NK-92 (cell line): ENCODE data around the gene GPR39.

ENCODE experiments used
- DNase-seq: peaks from one replicate; lab custom pipeline; 2025; ENCODE audit not compliant: unreplicated experiment; lab: John Stamatoyannopoulos, UW

The GPR39 gene

GRCh38 chr2:132668987-132669907, 252.6 kb downstream of the GPR39 start:
- DNase-seq, result no peak

GRCh38 chr2:132669908-132670495, 253.4 kb downstream of the GPR39 start, which contains the start of gene LYPD1:
LYPD1 (minus strand) TSS chr2:132670205; CDS start chr2:132669932, 273 bp downstream.
- no peak for DNase-seq

- no peak for DNase-seq
Measured at GRCh38 chr2:132670496-132671150, 254.0 kb downstream of the GPR39 start.

- DNase-seq, result no peak
Measured at GRCh38 chr2:132671151-132671835, 254.7 kb downstream of the GPR39 start.

GRCh38 chr2:132676999-132677398, 260.4 kb downstream of the GPR39 start:
- no peak for DNase-seq

- DNase-seq, result no peak
Measured at GRCh38 chr2:132677661-132678060, 261.1 kb downstream of the GPR39 start.

- no peak for DNase-seq
Measured at GRCh38 chr2:132678483-132678882, 261.9 kb downstream of the GPR39 start.

- no peak for DNase-seq
Measured at GRCh38 chr2:132680544-132680943, 263.9 kb downstream of the GPR39 start.

- DNase-seq, result no peak
Measured at GRCh38 chr2:132681766-132682165, 265.2 kb downstream of the GPR39 start.

- no peak for DNase-seq
Measured at GRCh38 chr2:132690664-132691303, 274.2 kb downstream of the GPR39 start.

GRCh38 chr2:132691556-132691955, 275.0 kb downstream of the GPR39 start:
- DNase-seq, result no peak

- no peak for DNase-seq
Measured at GRCh38 chr2:132692816-132693215, 276.2 kb downstream of the GPR39 start.
